Gastrocnemius medialis (tissue), 4 donors: ENCODE data around the gene HSD17B3.

Source experiments
- CTCF ChIP-seq, 5 experiments: fragments of 450-650 bp in 3 of 5; fragments of 200-600 bp in 2 of 5; sonication (generic) in 2 of 5; IDR thresholded peaks in 4 of 5; conservative IDR thresholded peaks in 1 of 5; 1 replicate in 4 of 5; 2 replicates in 1 of 5; pipeline ENCODE4 v1.5.1; 2016 to 2019; ENCODE audit warnings: antibody characterized with exemption in 5 of 5, mild to moderate bottlenecking in 3 of 5, moderate library complexity in 3 of 5
- POLR2A ChIP-seq, 2 donors: fragments of 450-650 bp; IDR thresholded peaks; one replicate each; pipeline ENCODE4 v1.6.1; 2017; ENCODE audit warnings: antibody characterized with exemption in 2 of 2, mild to moderate bottlenecking in 2 of 2, moderate library complexity in 2 of 2

- TF ChIP-seq CTCF (IDR thresholded peaks at IDR 0.05 in 4 of 5, conservative IDR thresholded peaks at IDR 0.05 in 1 of 5) (no peak), POLR2A (IDR thresholded peaks at IDR 0.05) (no peak)
Measured at GRCh38 chr9:96340707-96341106, 38.7 kb upstream of the HSD17B3 start.
